ENCODE data around the gene CFTR.

DNA sequence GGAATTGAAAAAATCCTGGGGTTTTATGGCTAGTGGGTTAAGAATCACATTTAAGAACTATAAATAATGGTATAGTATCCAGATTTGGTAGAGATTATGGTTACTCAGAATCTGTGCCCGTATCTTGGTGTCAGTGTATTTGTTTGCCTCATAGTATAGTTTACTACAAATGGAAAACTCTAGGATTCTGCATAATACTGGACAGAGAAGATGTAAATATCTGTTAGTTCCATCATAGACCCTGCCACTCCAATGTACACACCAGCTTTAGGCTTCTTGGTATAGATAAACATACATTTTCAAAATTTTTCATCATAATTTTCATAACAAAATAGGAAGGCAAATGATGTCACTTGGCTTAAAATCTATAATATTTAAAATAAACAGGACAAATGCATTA is 108.1 kb downstream of the CFTR start:
- no peak for TF ChIP-seq POLR2A (IDR thresholded peaks at IDR 0.05)
- TF ChIP-seq, protein P1, sequence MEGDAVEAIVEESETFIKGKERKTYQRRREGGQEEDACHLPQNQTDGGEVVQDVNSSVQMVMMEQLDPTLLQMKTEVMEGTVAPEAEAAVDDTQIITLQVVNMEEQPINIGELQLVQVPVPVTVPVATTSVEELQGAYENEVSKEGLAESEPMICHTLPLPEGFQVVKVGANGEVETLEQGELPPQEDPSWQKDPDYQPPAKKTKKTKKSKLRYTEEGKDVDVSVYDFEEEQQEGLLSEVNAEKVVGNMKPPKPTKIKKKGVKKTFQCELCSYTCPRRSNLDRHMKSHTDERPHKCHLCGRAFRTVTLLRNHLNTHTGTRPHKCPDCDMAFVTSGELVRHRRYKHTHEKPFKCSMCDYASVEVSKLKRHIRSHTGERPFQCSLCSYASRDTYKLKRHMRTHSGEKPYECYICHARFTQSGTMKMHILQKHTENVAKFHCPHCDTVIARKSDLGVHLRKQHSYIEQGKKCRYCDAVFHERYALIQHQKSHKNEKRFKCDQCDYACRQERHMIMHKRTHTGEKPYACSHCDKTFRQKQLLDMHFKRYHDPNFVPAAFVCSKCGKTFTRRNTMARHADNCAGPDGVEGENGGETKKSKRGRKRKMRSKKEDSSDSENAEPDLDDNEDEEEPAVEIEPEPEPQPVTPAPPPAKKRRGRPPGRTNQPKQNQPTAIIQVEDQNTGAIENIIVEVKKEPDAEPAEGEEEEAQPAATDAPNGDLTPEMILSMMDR (IDR thresholded peaks at IDR 0.05) = no peak

Measured in Peyer's patch (tissue), 4 donors.